Measurements from ENCODE around the gene CLIC1.

The CLIC1 gene

GRCh38 chr6:31784098-31784925 lies 48.0 kb upstream of the CLIC1 start:
- Histone ChIP-seq H3K9me3 (ENCODE audit: control insufficient read depth, insufficient read depth, low read depth, low read length) (no peaks in the 10 kb centered on the region), H3K4me1 (ENCODE audit: control insufficient read depth, insufficient read depth, low read length) (no peaks in the 10 kb centered on the region), H3K27ac (ENCODE audit: extremely low read depth, low read depth, low read length) (no peak overlapping the region), H3K36me3 (ENCODE audit: control insufficient read depth in 2 of 2, insufficient read depth in 1 of 2, low read length in 2 of 2) (peaks cover 16 to 72% of the 10 kb centered on the region in 2 experiments), H3K4me3 (ENCODE audit: low read depth, low read length) (no peak overlapping the region)
- CTCF ChIA-PET = interaction anchor here (0.9 to 7.5 kb wide), 5 partner anchors 11 to 22 kb away, joined by 4 to 50 read pairs (median 4); partner anchors contain the start of gene LSM2
- POLR2A ChIA-PET = interaction anchor here (0.8 to 2.1 kb wide), 3 partner anchors 14 to 43 kb away, joined by 3 to 10 read pairs (median 3); partner anchors contain the start of genes HSPA1B and LSM2
- TF ChIP-seq INSM2 (tag by site-specific recombination; IDR thresholded peaks at IDR 0.05) = no peak
- no peak for TF ChIP-seq GLI4 (tag by site-specific recombination; IDR thresholded peaks at IDR 0.05)
- no peak for TF ChIP-seq ZNF501 (tag by site-specific recombination; IDR thresholded peaks at IDR 0.05)
- TF ChIP-seq ZFP41 (tag by site-specific recombination; IDR thresholded peaks at IDR 0.05; ENCODE audit: borderline replicate concordance) = no peak
- TF ChIP-seq YY2 (tag by site-specific recombination; IDR thresholded peaks at IDR 0.05) = no peak
- no peak for TF ChIP-seq ZNF19 (tag by site-specific recombination; IDR thresholded peaks at IDR 0.05; ENCODE audit: low read depth)
- no peak for TF ChIP-seq ZNF560 (tag by site-specific recombination; IDR thresholded peaks at IDR 0.05; ENCODE audit: borderline replicate concordance)
- no peak for TF ChIP-seq ZNF341 (tag by site-specific recombination; IDR thresholded peaks at IDR 0.05; ENCODE audit: low read depth)
- no peak for TF ChIP-seq BCL11A (tag by site-specific recombination; IDR thresholded peaks at IDR 0.05; ENCODE audit: low read depth)
- no peak for TF ChIP-seq PRDM6 (tag by site-specific recombination; IDR thresholded peaks at IDR 0.05)
- TF ChIP-seq ZNF433 (tag by site-specific recombination; IDR thresholded peaks at IDR 0.05; ENCODE audit: low read depth) = no peak
- TF ChIP-seq ZNF362 (tag by site-specific recombination; IDR thresholded peaks at IDR 0.05) = no peak
- no peak for TF ChIP-seq ZBTB44 (tag by site-specific recombination; IDR thresholded peaks at IDR 0.05)
- TF ChIP-seq ZNF747 (tag by site-specific recombination; IDR thresholded peaks at IDR 0.05) = no peak
- no peak for TF ChIP-seq ZNF571 (tag by site-specific recombination; IDR thresholded peaks at IDR 0.05)
- no peak for TF ChIP-seq ZNF157 (tag by site-specific recombination; IDR thresholded peaks at IDR 0.05)

- Histone ChIP-seq H3K4me3 (ENCODE audit: low read depth, low read length) (no peak overlapping the region), H3K27ac (ENCODE audit: extremely low read depth, low read depth, low read length) (no peak overlapping the region), H3K36me3 (ENCODE audit: control insufficient read depth in 2 of 2, insufficient read depth in 1 of 2, low read length in 2 of 2) (peaks cover 10 to 79% of the 10 kb centered on the region in 2 experiments; a peak in 2 of 3 replicates), H3K9me3 (ENCODE audit: control insufficient read depth, insufficient read depth, low read depth, low read length) (no peaks in the 10 kb centered on the region), H3K4me1 (ENCODE audit: control insufficient read depth, insufficient read depth, low read length) (no peaks in the 10 kb centered on the region; the same call in 1 of the 2 replicates)
- TF ChIP-seq ZNF155 (tag by site-specific recombination; IDR thresholded peaks at IDR 0.05) (no peak), HIC1 (tag by site-specific recombination; IDR thresholded peaks at IDR 0.05) (peak; percentile 34; the same call in 1 of the 2 replicates), TSHZ1 (tag by site-specific recombination; IDR thresholded peaks at IDR 0.05; ENCODE audit: borderline replicate concordance) (no peak)
- POLR2A ChIA-PET = interaction anchor here (2.1 to 2.4 kb wide), 1 partner anchor 45 kb away, joined by 10 to 17 read pairs; the partner anchor contains the start of gene HSPA1B
- CTCF ChIA-PET = interaction anchor here (0.7 to 7.5 kb wide), 3 partner anchors 13 to 50 kb away, joined by 3 to 50 read pairs (median 3); no protein-coding TSS in a partner anchor
Observed at GRCh38 chr6:31782126-31782855, 46.0 kb upstream of the CLIC1 start.

Measured in HEK293 (cell line).